Suppressor macrophage treated with lipopolysaccharide for 1 hour (primary cell): ENCODE measurements around the gene SLC12A7.
"Not testable (repeated sequence)": the region's sequence is repeated elsewhere in the genome, so short reads cannot be mapped to it uniquely, and the experiment has no call there.

Experiments
- DNase-seq, 3 donors: peaks; one replicate each; pipeline ENCODE4 v3.0.0-alpha.2; 2020 to 2022

Gene SLC12A7

GRCh38 chr5:1032011-1032410, 79.9 kb downstream of the SLC12A7 start:
- no peak for DNase-seq

- DNase-seq = no peak
Measured at GRCh38 chr5:1031306-1031959, 80.4 kb downstream of the SLC12A7 start.

- no peak for DNase-seq
Measured at GRCh38 chr5:1030801-1031271, 81.0 kb downstream of the SLC12A7 start.

- DNase-seq = no peak
Measured at GRCh38 chr5:1029945-1030625, 81.8 kb downstream of the SLC12A7 start.

GRCh38 chr5:1029282-1029944, 82.5 kb downstream of the SLC12A7 start:
- no peak for DNase-seq

- DNase-seq = no peak
Measured at GRCh38 chr5:1028481-1029281, 83.2 kb downstream of the SLC12A7 start.

- no peak for DNase-seq
Measured at GRCh38 chr5:1027631-1028441, 84.0 kb downstream of the SLC12A7 start.

- DNase-seq = no peak
Measured at GRCh38 chr5:1026700-1027621, 84.9 kb downstream of the SLC12A7 start.

- DNase-seq = not testable (repeated sequence)
Measured at GRCh38 chr5:1021969-1022336, 89.9 kb downstream of the SLC12A7 start.

- DNase-seq = no peak
Measured at GRCh38 chr5:1021136-1021968, 90.5 kb downstream of the SLC12A7 start.

- DNase-seq = no peak
Measured at GRCh38 chr5:1020452-1020961, 91.4 kb downstream of the SLC12A7 start.

GRCh38 chr5:1019001-1019905, 92.6 kb downstream of the SLC12A7 start:
- no peak for DNase-seq

GRCh38 chr5:1018596-1018995, 93.3 kb downstream of the SLC12A7 start:
- DNase-seq = no peak

GRCh38 chr5:1017691-1018455, 94.0 kb downstream of the SLC12A7 start:
- no peak for DNase-seq

- no peak for DNase-seq
Measured at GRCh38 chr5:1017056-1017455, 94.8 kb downstream of the SLC12A7 start.

GRCh38 chr5:1016476-1016875, 95.4 kb downstream of the SLC12A7 start:
- DNase-seq = no peak

GRCh38 chr5:1016036-1016435, 95.8 kb downstream of the SLC12A7 start:
- DNase-seq = no peak

GRCh38 chr5:1015507-1015906, 96.4 kb downstream of the SLC12A7 start:
- no peak for DNase-seq
